ENCODE measurements around the gene CTSA. TPM values are rescaled to one million over a fixed set of nuclear protein-coding genes. Genes with fewer than 3 reads are reported as not detected.

The CTSA gene
- total RNA-seq, 4 donors from 2014 or later = 79.1 to 164 (median 109) TPM

- TF ChIP-seq CTCF (IDR thresholded peaks at IDR 0.05; ENCODE audit: low read depth) = no peak
These were observed 14.5 kb downstream of the CTSA start for GRCh38 chr20:45905505-45906079.

GRCh38 chr20:45907219-45907948 is 16.2 kb downstream of the CTSA start:
- TF ChIP-seq CTCF (IDR thresholded peaks at IDR 0.05; ENCODE audit: low read depth) = no peak

- TF ChIP-seq CTCF (IDR thresholded peaks at IDR 0.05; ENCODE audit: low read depth) = no peak
These were observed 16.9 kb downstream of the CTSA start for GRCh38 chr20:45908084-45908483.

- no peak for TF ChIP-seq CTCF (IDR thresholded peaks at IDR 0.05; ENCODE audit: low read depth)
These were observed 18.2 kb downstream of the CTSA start for GRCh38 chr20:45909336-45909808.

- TF ChIP-seq CTCF (IDR thresholded peaks at IDR 0.05; ENCODE audit: low read depth) = no peak
These were observed 18.9 kb downstream of the CTSA start for GRCh38 chr20:45909817-45910669.

GRCh38 chr20:45910670-45911485 is 19.7 kb downstream of the CTSA start:
- TF ChIP-seq CTCF (IDR thresholded peaks at IDR 0.05; ENCODE audit: low read depth) = no peak
